Breast epithelium (tissue), 3 donors: ENCODE measurements around the gene FKTN.

Experiments used
- POLR2A ChIP-seq: fragments of 450-650 bp; IDR thresholded peaks from one replicate; pipeline ENCODE4 v1.6.1; 2016; ENCODE audit warnings: antibody characterized with exemption, mild to moderate bottlenecking, moderate library complexity
- POLR2AphosphoS5 ChIP-seq, 3 donors: sonication (generic); formaldehyde crosslinking; IDR thresholded peaks; one replicate each; pipeline ENCODE4 v1.6.1; 2017; ENCODE audit warnings: antibody characterized with exemption in 3 of 3
- TF ChIP-seq, protein P1 (sequence below), 3 donors: fragments of 450-650 bp; IDR thresholded peaks; one replicate each; pipeline ENCODE4 v1.5.1; 2016 to 2017; ENCODE audit warnings: antibody characterized with exemption in 3 of 3, mild to moderate bottlenecking in 3 of 3, moderate library complexity in 3 of 3

GRCh38 chr9:105679257-105680022 lies 121.5 kb downstream of the FKTN start:
- TF ChIP-seq POLR2A: no peak
- TF ChIP-seq, protein P1, sequence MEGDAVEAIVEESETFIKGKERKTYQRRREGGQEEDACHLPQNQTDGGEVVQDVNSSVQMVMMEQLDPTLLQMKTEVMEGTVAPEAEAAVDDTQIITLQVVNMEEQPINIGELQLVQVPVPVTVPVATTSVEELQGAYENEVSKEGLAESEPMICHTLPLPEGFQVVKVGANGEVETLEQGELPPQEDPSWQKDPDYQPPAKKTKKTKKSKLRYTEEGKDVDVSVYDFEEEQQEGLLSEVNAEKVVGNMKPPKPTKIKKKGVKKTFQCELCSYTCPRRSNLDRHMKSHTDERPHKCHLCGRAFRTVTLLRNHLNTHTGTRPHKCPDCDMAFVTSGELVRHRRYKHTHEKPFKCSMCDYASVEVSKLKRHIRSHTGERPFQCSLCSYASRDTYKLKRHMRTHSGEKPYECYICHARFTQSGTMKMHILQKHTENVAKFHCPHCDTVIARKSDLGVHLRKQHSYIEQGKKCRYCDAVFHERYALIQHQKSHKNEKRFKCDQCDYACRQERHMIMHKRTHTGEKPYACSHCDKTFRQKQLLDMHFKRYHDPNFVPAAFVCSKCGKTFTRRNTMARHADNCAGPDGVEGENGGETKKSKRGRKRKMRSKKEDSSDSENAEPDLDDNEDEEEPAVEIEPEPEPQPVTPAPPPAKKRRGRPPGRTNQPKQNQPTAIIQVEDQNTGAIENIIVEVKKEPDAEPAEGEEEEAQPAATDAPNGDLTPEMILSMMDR (IDR thresholded peaks at IDR 0.05): no peak
- TF ChIP-seq POLR2AphosphoS5 (IDR thresholded peaks at IDR 0.05): no peak
